OCI-LY7 (cell line): ENCODE results near the gene PPIL1. TPM values are rescaled to one million over a fixed set of nuclear protein-coding genes. Genes with fewer than 3 reads are reported as not detected.

Experiments
- BruUV-seq: library from RNA; stranded (reverse); fragments of 400-500 nt; replicated peaks from 2 replicates; lab custom pipeline; 2021; lab: Mats Ljungman, UMichigan
- CTCF ChIA-PET: fragments of 300-600 bp; sonication (Branson Sonifier 250); formaldehyde crosslinking; loops from one replicate; lab custom pipeline; 2022; ENCODE audit warnings: antibody characterized with exemption; ENCODE audit not compliant: unreplicated experiment; lab: Charles Lee
- POLR2A ChIA-PET: fragments of 300-600 bp; sonication (Branson Sonifier 250); formaldehyde crosslinking; loops from one replicate; lab custom pipeline; 2022; ENCODE audit warnings: antibody characterized with exemption; lab: Charles Lee
- DNase-seq: peaks from one replicate; pipeline ENCODE4 v3.0.0-alpha.2; 2015; ENCODE audit warnings: low spot score
- H2AFZ ChIP-seq: fragments of 200-600 bp; sonication (generic), shearing (Covaris generic); 2 replicates; pipeline ENCODE4 v1.6.1; 2014; ENCODE audit warnings: mild to moderate bottlenecking, antibody characterized with exemption, low read length, moderate library complexity
- H3K27ac ChIP-seq: fragments of 200-600 bp; sonication (generic); 2 replicates; pipeline ENCODE4 v1.5.1; 2014; ENCODE audit warnings: mixed run types, low read depth, mild to moderate bottlenecking, moderate library complexity, low read length, inconsistent platforms; ENCODE audit not compliant: poor library complexity, severe bottlenecking
- H3K36me3 ChIP-seq: fragments of 200-600 bp; sonication (generic); 2 replicates; pipeline ENCODE4 v1.6.1; 2014; ENCODE audit warnings: mild to moderate bottlenecking, antibody characterized with exemption, low read length, moderate library complexity, mixed read lengths; ENCODE audit not compliant: insufficient read depth
- H3K4me1 ChIP-seq: fragments of 200-600 bp; sonication (generic); 2 replicates; pipeline ENCODE4 v1.5.1; 2014; ENCODE audit warnings: mild to moderate bottlenecking, low read length; ENCODE audit not compliant: insufficient read depth, poor library complexity, severe bottlenecking
- H3K4me2 ChIP-seq: fragments of 200-600 bp; sonication (generic); 2 replicates; pipeline ENCODE4 v1.6.1; 2014; ENCODE audit warnings: mild to moderate bottlenecking, low read length
- H3K4me3 ChIP-seq: fragments of 200-600 bp; sonication (generic); 2 replicates; pipeline ENCODE4 v1.5.1; 2014; ENCODE audit warnings: mild to moderate bottlenecking, low read depth, low read length; ENCODE audit not compliant: poor library complexity, severe bottlenecking
- H3K79me2 ChIP-seq: fragments of 200-600 bp; sonication (generic); 2 replicates; pipeline ENCODE4 v1.6.1; 2016; ENCODE audit warnings: low read depth, mild to moderate bottlenecking, low read length, moderate library complexity, mixed read lengths; ENCODE audit not compliant: insufficient read depth
- H3K9me2 ChIP-seq: fragments of 200-600 bp; sonication (generic); 2 replicates; pipeline ENCODE4 v1.6.1; 2016; ENCODE audit warnings: mild to moderate bottlenecking, low read length, mixed read lengths; ENCODE audit not compliant: insufficient read depth
- H3K9me3 ChIP-seq: fragments of 200-600 bp; sonication (generic); 2 replicates; pipeline ENCODE4 v1.6.1; 2014; ENCODE audit warnings: mild to moderate bottlenecking, mixed run types, low read length, mixed read lengths
- H4K20me1 ChIP-seq: fragments of 200-600 bp; sonication (generic); 2 replicates; pipeline ENCODE4 v1.6.1; 2014; ENCODE audit warnings: mild to moderate bottlenecking, antibody characterized with exemption, low read length, moderate library complexity, mixed read lengths; ENCODE audit not compliant: insufficient read depth
- CTCF ChIP-seq: fragments of 200-600 bp; sonication (generic); conservative IDR thresholded peaks from 2 replicates; pipeline ENCODE4 v1.5.1; 2014; ENCODE audit warnings: mild to moderate bottlenecking, antibody characterized with exemption, low read length, moderate library complexity, mixed read lengths
- EZH2phosphoT487 ChIP-seq: fragments of 200-600 bp; sonication (generic); IDR thresholded peaks from 2 replicates; pipeline ENCODE4 v1.6.1; 2018; ENCODE audit warnings: low read depth, borderline replicate concordance, mild to moderate bottlenecking, mixed run types, antibody characterized with exemption, low read length, moderate library complexity, mixed read lengths
- intact Hi-C: fragments of 100-400 bp; cut with micrococcal nuclease; formaldehyde crosslinking; loops from one replicate; pipeline ENCODE4 v1.10.0; 2022; ENCODE audit not compliant: unreplicated experiment
- total RNA-seq, 2 experiments: library from RNA; depleted of rRNA in 1 of 2; stranded (reverse); fragments of >200 nt in 1 of 2; shearing (Covaris generic) in 1 of 2; gene quantifications; 2 replicates each; pipeline ENCODE4 v1.2.3, GENCODE V29; 2014 to 2022

PPIL1 gene
- total RNA-seq, 2 experiments from 2014 or later: 38.9 to 40.0 TPM

- Histone ChIP-seq H3K79me2 (no peaks in the 10 kb centered on the region), H3K4me2 (no peak overlapping the region), H3K27ac (no peak overlapping the region), H3K9me2 (no peaks in the 10 kb centered on the region), H3K4me1 (no peaks in the 10 kb centered on the region), H3K36me3 (no peaks in the 10 kb centered on the region), H2AFZ (no peak overlapping the region), H3K4me3 (no peak overlapping the region), H3K9me3 (no peaks in the 10 kb centered on the region), H4K20me1 (no peaks in the 10 kb centered on the region)
- DNase-seq: no peak
- CTCF ChIA-PET: no interaction called here
- intact Hi-C loops: no loop called here
- no TSS peak for BruUV-seq
- POLR2A ChIA-PET: no interaction called here
- no peak for TF ChIP-seq CTCF
Measured at GRCh38 chr6:36818756-36819155, 55.8 kb downstream of the PPIL1 start.

GRCh38 chr6:36817847-36818246 is 56.8 kb downstream of the PPIL1 start:
- intact Hi-C loops: no loop called here
- ChIA-PET CTCF (no interaction called here), POLR2A (no interaction called here)
- Histone ChIP-seq H3K4me1 (no peaks in the 10 kb centered on the region), H2AFZ (no peak overlapping the region), H3K36me3 (no peaks in the 10 kb centered on the region), H3K9me3 (no peaks in the 10 kb centered on the region), H3K27ac (no peak overlapping the region), H4K20me1 (no peaks in the 10 kb centered on the region), H3K4me3 (no peak overlapping the region), H3K79me2 (no peaks in the 10 kb centered on the region), H3K9me2 (no peaks in the 10 kb centered on the region), H3K4me2 (no peak overlapping the region)
- BruUV-seq: no TSS peak
- no peak for TF ChIP-seq EZH2phosphoT487
- no peak for TF ChIP-seq CTCF
- no peak for DNase-seq

- Histone ChIP-seq H3K9me2 (no peaks in the 10 kb centered on the region), H3K9me3 (no peaks in the 10 kb centered on the region), H4K20me1 (no peaks in the 10 kb centered on the region), H3K4me1 (no peaks in the 10 kb centered on the region), H3K36me3 (no peaks in the 10 kb centered on the region), H3K4me2 (no peak overlapping the region), H2AFZ (no peak overlapping the region), H3K79me2 (no peaks in the 10 kb centered on the region), H3K27ac (no peak overlapping the region), H3K4me3 (no peak overlapping the region)
- ChIA-PET POLR2A (interaction anchor here (1.5 kb wide), 1 partner anchor 13 kb away, joined by 3 read pairs; no protein-coding TSS in a partner anchor), CTCF (no interaction called here)
- no TSS peak for BruUV-seq
- no peak for DNase-seq
- TF ChIP-seq CTCF (no peak), EZH2phosphoT487 (no peak)
- intact Hi-C loops: no loop called here
Measured at GRCh38 chr6:36817176-36817817, 57.3 kb downstream of the PPIL1 start.
